Testis (tissue), 3 donors: ENCODE measurements around the gene SDHAF2. TPM values are rescaled to one million over a fixed set of nuclear protein-coding genes. Genes with fewer than 3 reads are reported as not detected.
A peak's percentile ranks its signal among the peaks of the same experiment; 100 is the strongest.

Source experiments
- DNase-seq: peaks from one replicate; pipeline ENCODE4 v3.0.0-alpha.2; 2019
- H3K27ac ChIP-seq, 2 donors: fragments of 200-600 bp; sonication (generic); one replicate each; pipeline ENCODE4 v1.5.1; 2019
- H3K27me3 ChIP-seq: fragments of 200-600 bp; sonication (generic); one replicate; pipeline ENCODE4 v1.5.1; 2019
- H3K36me3 ChIP-seq: fragments of 200-600 bp; sonication (generic); one replicate; pipeline ENCODE4 v1.5.1; 2017; ENCODE audit warnings: low read depth; ENCODE audit errors: missing control alignments
- H3K4me1 ChIP-seq: fragments of 200-600 bp; sonication (generic); one replicate; pipeline ENCODE4 v1.5.1; 2019
- H3K4me3 ChIP-seq, 2 donors: fragments of 200-600 bp; sonication (generic); one replicate each; pipeline ENCODE4 v1.5.1; 2017 to 2019
- H3K9me3 ChIP-seq: fragments of 200-600 bp; sonication (generic); one replicate; pipeline ENCODE4 v1.5.1; 2017
- CTCF ChIP-seq, 3 experiments: fragments of 450-650 bp in 2 of 3; fragments of 200-600 bp in 1 of 3; sonication (generic) in 1 of 3; IDR thresholded peaks; one replicate each; pipeline ENCODE4 v1.5.1; 2016 to 2019; ENCODE audit warnings: antibody characterized with exemption in 3 of 3, mild to moderate bottlenecking in 2 of 3, moderate library complexity in 1 of 3
- POLR2A ChIP-seq: fragments of 450-650 bp; IDR thresholded peaks from one replicate; pipeline ENCODE4 v1.6.1; 2017; ENCODE audit warnings: antibody characterized with exemption, mild to moderate bottlenecking, moderate library complexity
- WGBS, 2 donors: methylation state at CpG; one replicate each; pipeline ENCODE4 v1.1.5; 2018; 5-methylcytosine and 5-hydroxymethylcytosine counted together
- intact Hi-C: fragments of 100-400 bp; cut with DNase I; formaldehyde crosslinking; loops from one replicate; pipeline ENCODE4 v1.15.1; 2023; ENCODE audit warnings: low total_unique reads
- polyA plus RNA-seq: library from polyadenylated mRNA; stranded (reverse); fragments of 350-450 nt; fragmentation: Illumina TruSeq; extraction: RNeasy Lipid Tissue Mini Kit (QIAGEN cat#74804); gene quantifications from one replicate; pipeline ENCODE4 v1.2.3, GENCODE V29; 2014; ENCODE audit warnings: low read depth, low replicate concordance; ENCODE audit not compliant: insufficient read depth
- small RNA-seq, 2 donors: library from RNA; depleted of rRNA; stranded (forward); fragments of <200 nt; gene quantifications; one replicate each; pipeline ENCODE3, GENCODE V24; 2016
- total RNA-seq, 2 donors: library from RNA; depleted of rRNA; stranded (reverse); fragments of >200 nt; gene quantifications; one replicate each; pipeline ENCODE4 v1.2.3, GENCODE V29; 2016

The SDHAF2 gene
- total and polyA plus RNA-seq, 3 donors from 2014 or later = 46.8 to 85.4 (median 66.2) TPM

DNA sequence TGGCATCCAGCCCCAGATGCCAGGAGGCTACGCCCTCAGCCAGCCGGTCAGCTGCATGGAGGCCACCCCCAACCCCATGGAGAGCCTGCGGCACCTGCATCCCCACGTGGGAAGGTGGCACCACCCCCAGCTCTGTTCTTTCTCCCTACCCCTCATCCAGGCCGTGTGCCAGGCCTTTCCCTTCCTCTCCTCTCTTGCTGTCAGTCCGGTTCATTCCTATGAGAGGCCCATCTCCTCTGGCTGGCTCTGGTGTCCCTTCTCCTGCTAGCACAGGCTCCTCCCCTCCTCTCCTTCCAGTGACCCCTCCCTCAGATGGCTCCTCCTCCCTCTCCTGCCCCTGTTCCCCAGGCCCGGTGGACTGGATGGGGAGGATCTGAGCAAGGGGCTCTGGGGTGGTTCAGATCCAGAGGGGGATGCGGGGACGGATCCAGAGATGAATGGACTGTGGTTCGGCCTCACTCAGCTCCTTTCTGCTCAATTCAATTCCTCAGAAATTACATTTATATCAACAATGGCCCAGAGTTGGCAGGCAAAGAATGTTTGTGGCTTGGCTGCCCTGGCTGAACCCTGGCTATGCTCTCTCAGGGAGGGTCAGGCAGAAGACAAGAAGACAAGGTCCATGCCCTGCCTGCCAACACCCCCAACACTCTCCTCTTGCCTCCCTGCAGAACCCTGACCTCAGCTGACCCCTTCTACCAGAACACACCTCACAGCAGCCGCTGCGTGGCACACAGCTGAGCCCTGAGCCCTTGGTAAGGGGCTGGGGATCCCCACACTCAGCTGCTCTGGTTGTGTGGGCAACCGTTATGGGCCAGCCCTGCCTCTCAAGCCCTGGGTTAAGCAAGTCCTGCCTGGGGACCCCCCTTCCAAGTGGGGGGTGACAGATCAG, 60.2 kb downstream of the SDHAF2 start:
- TF ChIP-seq POLR2A = no peak
- no peak for TF ChIP-seq CTCF (IDR thresholded peaks at IDR 0.05)
- intact Hi-C loops = loop anchor here (10.0 kb wide), 1 partner anchor 145 kb away; no protein-coding TSS in a partner anchor
- Histone ChIP-seq H3K27ac (peak overlapping the region in 1 of 2 donors; percentile 44), H3K4me1 (peaks cover 30% of the 10 kb centered on the region), H3K27me3 (no peaks in the 10 kb centered on the region), H3K4me3 (no peak overlapping the region), H3K36me3 (no peaks in the 10 kb centered on the region), H3K9me3 (no peaks in the 10 kb centered on the region)
- WGBS, 2 donors = 60 to 61% methylated on average over 10 to 13 of the region's 13 CpGs
- peak; percentile 41 for DNase-seq

GRCh38 chr11:61491736-61492395, 61.9 kb downstream of the SDHAF2 start:
- H3K27me3 ChIP-seq = no peaks in the 10 kb centered on the region
- WGBS, 2 donors = 82 to 83% methylated on average over 9 to 11 of the region's 12 CpGs
- H3K4me3 ChIP-seq = no peak overlapping the region
- H3K9me3 ChIP-seq = no peaks in the 10 kb centered on the region
- intact Hi-C loops = no loop called here
- TF ChIP-seq CTCF (IDR thresholded peaks at IDR 0.05) (no peak), POLR2A (no peak)
- no peak for DNase-seq
- no peaks in the 10 kb centered on the region for H3K36me3 ChIP-seq
- H3K27ac ChIP-seq = no peak overlapping the region
- peaks cover 32% of the 10 kb centered on the region for H3K4me1 ChIP-seq

- H3K4me3 ChIP-seq = no peak overlapping the region
- DNase-seq = peak; percentile 52
- no peak for TF ChIP-seq CTCF (IDR thresholded peaks at IDR 0.05)
- no peak for TF ChIP-seq POLR2A
- peaks cover 22% of the 10 kb centered on the region for H3K4me1 ChIP-seq
- 43% methylated on average over 9 of the region's 9 CpGs; no CpG with 5 or more reads in 1 of the 2 donors for WGBS, 2 donors
- H3K36me3 ChIP-seq = no peaks in the 10 kb centered on the region
- no peaks in the 10 kb centered on the region for H3K27me3 ChIP-seq
- no peaks in the 10 kb centered on the region for H3K9me3 ChIP-seq
- intact Hi-C loops = no loop called here
- no peak overlapping the region for H3K27ac ChIP-seq
These were observed 64.5 kb downstream of the SDHAF2 start for GRCh38 chr11:61494381-61494961.

DNA sequence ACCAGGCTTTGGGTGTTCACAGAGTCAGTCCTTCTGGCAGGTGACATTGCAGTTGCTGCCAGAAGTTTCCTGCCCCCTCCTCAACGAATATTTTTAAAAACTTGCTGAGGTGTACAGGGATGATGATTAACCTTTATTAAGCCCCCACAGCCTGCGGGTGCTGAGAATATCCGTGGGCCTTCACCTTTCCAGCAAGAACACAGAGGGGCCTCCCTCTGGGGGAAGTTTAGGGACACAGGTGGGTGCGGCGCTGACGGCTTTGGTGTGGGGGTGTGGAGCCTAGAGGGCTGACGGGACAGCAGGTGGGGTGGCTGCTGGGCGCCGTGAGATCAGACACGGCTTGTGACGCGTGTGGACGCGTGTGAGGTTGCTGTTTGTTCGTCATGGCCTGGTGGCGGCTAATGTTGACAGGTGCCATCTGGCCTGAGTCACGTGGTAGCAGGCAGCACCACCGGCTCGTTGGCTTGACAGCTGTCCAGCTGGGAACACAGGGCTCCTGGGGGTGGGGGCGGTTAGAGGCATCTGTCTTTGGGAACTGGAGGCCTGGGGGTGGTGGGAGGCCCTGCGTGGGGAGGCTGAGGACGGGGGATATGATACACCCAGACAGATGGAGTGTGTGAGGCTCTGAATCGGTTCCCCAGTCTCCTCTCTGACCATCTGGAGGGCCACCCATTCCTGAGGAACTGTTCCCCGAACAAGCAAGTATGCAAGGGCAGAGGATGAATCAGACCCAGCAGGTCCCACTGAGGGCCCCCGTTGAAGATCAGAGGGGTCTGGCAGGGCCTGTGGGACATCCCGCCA, 66.1 kb downstream of the SDHAF2 start:
- DNase-seq = no peak
- intact Hi-C loops = no loop called here
- Histone ChIP-seq H3K36me3 (no peaks in the 10 kb centered on the region), H3K4me3 (no peak overlapping the region), H3K27me3 (no peaks in the 10 kb centered on the region), H3K27ac (no peak overlapping the region), H3K4me1 (peaks cover 11% of the 10 kb centered on the region), H3K9me3 (no peaks in the 10 kb centered on the region)
- TF ChIP-seq POLR2A (no peak), CTCF (IDR thresholded peaks at IDR 0.05) (no peak)
- 80 to 85% methylated on average over 10 to 26 of the region's 26 CpGs for WGBS, 2 donors

Small RNAs within 50 kb of the gene (small RNA-seq; reads per million reads assigned to genes)
- gene RN7SL23P = 0 reads per million in 2 donors

Other genes with a start within 250 kb of the SDHAF2 start
- 1 to 10 TPM in 1 of 2 donors, under 1 TPM in 1; 0.31 to 1.7 TPM for gene PGA3, start 226.6 kb upstream of the SDHAF2 start, total RNA-seq
- gene PGA3, start 226.6 kb upstream of the SDHAF2 start, polyA plus RNA-seq = 1.7 TPM
- under 1 TPM in 1 of 2 donors, not detected in 1; 0.56 TPM for gene PGA4, start 207.8 kb upstream of the SDHAF2 start, total RNA-seq
- gene PGA4, start 207.8 kb upstream of the SDHAF2 start, polyA plus RNA-seq = 7.2 TPM
- gene PGA5, start 188.9 kb upstream of the SDHAF2 start, total RNA-seq = under 1 TPM; 0.39 to 0.43 TPM
- 1.5 TPM for gene PGA5, start 188.9 kb upstream of the SDHAF2 start, polyA plus RNA-seq
- 10 to 100 TPM; 11.1 TPM for gene VWCE, start 134.8 kb upstream of the SDHAF2 start, total RNA-seq
- gene VWCE, start 134.8 kb upstream of the SDHAF2 start, polyA plus RNA-seq = 6.6 TPM
- 100 to 1,000 TPM; 266 to 333 TPM for gene DDB1, start 97.0 kb upstream of the SDHAF2 start, total RNA-seq
- 257 TPM for gene DDB1, start 97.0 kb upstream of the SDHAF2 start, polyA plus RNA-seq
- 100 to 1,000 TPM in 1 of 2 donors, 10 to 100 TPM in 1; 90.1 to 121 TPM for gene TKFC, start 96.9 kb upstream of the SDHAF2 start, total RNA-seq
- gene TKFC, start 96.9 kb upstream of the SDHAF2 start, polyA plus RNA-seq = 159 TPM
- 10 to 100 TPM; 41.7 to 55.8 TPM for gene CYB561A3, start 68.2 kb upstream of the SDHAF2 start, total RNA-seq
- gene CYB561A3, start 68.2 kb upstream of the SDHAF2 start, polyA plus RNA-seq = 39.8 TPM
- gene TMEM138, start 67.8 kb upstream of the SDHAF2 start, total RNA-seq = 10 to 100 TPM; 41.8 to 42.1 TPM
- gene TMEM138, start 67.8 kb upstream of the SDHAF2 start, polyA plus RNA-seq = 61.8 TPM
- gene TMEM216, start 37.5 kb upstream of the SDHAF2 start, total RNA-seq = 10 to 100 TPM; 19.4 to 25.6 TPM
- 29.5 TPM for gene TMEM216, start 37.5 kb upstream of the SDHAF2 start, polyA plus RNA-seq
- gene CPSF7, start 149 bp upstream of the SDHAF2 start, total RNA-seq = 10 to 100 TPM; 84.2 to 86.5 TPM
- gene CPSF7, start 149 bp upstream of the SDHAF2 start, polyA plus RNA-seq = 107 TPM
- 1 to 10 TPM; 4.8 to 6.4 TPM for gene LRRC10B, start 78.6 kb downstream of the SDHAF2 start, total RNA-seq
- 5.5 TPM for gene LRRC10B, start 78.6 kb downstream of the SDHAF2 start, polyA plus RNA-seq
- 1 to 10 TPM; 8.7 to 9.0 TPM for gene SYT7, start 151.0 kb downstream of the SDHAF2 start, total RNA-seq
- gene SYT7, start 151.0 kb downstream of the SDHAF2 start, polyA plus RNA-seq = 5.9 TPM